GM19438 (cell line): Measurements from ENCODE around the gene LIG3.
"Not testable (repeated sequence)": the region's sequence is repeated elsewhere in the genome, so short reads cannot be mapped to it uniquely, and the experiment has no call there.

ENCODE experiments used
- ATAC-seq: cut with Tn5 transposase; IDR thresholded peaks from one replicate; pipeline ENCODE4 v1.9.1; 2021; ENCODE audit warnings: low read depth; ENCODE audit not compliant: unreplicated experiment

The LIG3 gene

DNA sequence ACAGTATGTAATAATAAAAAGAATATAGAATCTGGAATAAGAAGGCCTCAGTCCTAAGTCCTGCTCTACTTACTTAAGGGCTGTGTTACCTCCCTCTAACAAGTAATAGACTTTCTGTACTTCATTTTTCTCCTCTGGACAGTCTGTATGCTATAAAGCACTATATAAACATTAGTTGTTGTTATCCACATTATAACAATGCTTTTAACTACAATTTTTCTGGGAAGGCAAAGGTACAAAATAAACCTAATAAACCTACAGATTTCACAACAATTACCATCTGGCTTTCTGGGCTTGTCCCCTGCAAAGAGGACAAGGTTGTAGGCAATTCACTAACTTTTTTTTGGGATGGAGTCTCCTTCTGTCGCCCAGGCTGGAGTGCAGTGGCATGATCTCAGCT is 50.5 kb downstream of the LIG3 start:
- ATAC-seq: no peak

DNA sequence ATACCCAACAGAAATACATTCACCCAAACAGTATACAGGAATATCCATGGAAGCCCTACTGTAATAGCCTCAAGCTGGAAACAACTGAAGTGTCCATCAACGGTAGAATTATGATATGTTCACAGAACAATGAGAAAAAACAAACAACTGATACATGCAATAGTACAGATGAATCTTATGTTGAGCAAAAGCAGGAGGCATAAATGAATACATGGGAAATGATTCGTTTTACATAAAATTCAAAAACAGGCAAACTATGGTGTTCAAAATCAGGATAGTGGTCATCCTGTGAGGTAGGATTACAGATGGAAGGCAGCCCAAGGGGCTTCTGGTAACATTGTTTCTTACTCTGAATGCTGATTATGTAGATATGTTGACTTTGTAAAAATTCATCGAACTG is 58.1 kb downstream of the LIG3 start:
- ATAC-seq: no peak

DNA sequence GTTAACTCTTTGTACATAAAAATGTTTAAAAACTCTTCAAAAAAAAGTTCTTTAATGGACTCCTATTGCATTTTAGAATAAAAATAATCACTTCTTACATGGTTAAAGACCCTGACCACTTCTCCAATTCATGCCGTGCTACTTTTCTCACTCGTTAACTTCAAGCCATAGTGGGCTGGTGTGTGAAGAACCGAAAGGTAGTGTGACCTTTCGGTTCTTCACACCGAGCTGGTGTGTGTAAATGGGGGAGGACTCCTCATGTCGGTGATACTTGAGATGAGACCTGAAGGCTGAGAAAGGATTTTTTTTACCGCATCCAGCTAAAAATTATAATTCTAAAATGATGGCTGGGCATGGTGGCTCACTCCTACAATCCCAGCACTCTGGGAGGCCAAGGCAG is 61.1 kb downstream of the LIG3 start:
- ATAC-seq: no peak

DNA sequence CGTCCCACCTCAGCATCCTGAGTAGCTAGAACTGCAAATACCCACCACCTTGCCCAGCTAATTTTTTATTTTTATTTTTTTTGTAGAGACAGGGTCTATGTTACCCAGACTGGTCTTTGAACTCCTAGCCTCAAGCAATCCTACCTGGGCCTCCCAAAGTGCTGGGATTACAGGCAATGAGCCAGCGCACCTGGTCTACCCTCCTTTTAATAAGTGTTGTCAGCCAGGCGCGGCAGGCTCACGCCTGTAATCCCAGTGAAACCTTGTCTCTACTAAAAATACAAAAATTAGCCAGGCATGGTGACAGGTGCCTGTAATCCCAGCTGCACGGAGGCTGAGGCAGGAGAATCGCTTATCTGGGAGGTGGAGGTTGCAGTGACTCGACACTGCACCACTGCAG is 63.9 kb downstream of the LIG3 start:
- ATAC-seq: no peak

DNA sequence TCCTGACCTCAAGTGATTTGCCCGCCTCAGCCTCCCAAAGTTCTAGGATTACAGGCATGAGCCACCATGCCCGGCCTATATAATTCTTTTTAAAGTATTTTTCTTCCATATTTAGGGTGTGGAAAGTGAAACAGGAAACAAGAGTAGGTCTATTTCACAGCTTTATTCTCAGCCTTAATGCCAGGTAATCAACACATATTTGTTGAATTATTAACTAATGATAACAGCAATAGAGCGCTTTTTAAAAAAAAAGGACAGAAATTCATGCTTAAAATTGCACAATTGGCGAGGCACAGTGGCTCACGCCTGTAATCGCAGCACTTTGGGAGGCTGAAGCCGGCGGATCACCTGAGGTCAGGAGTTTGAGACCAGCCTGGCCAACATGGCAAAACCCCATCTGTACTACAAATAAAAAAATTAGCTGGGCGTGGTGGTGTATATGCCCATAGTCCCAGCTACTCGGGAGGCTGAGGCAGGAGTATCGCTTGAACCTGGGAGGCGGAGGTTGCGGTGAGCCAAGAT is 65.2 kb downstream of the LIG3 start:
- ATAC-seq: not testable (repeated sequence)

DNA sequence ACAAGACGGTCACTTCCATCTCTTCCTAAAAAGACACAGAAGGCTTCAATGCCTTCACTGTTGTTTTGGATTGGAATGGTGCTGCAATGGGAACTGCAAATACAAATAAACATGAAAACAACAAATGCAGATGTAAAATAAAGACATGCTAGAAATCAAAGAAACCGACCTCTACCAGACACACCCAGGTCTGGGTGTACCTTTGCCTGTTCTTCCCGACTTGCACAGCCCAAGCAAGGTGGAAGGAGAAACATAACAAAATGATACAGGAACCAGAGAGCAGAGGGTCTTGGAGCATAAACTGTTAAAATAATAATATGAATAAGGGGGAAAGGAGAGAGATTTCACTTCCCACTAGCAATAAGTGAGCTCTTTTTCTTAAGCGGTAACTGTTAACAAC is 65.9 kb downstream of the LIG3 start:
- ATAC-seq: no peak

DNA sequence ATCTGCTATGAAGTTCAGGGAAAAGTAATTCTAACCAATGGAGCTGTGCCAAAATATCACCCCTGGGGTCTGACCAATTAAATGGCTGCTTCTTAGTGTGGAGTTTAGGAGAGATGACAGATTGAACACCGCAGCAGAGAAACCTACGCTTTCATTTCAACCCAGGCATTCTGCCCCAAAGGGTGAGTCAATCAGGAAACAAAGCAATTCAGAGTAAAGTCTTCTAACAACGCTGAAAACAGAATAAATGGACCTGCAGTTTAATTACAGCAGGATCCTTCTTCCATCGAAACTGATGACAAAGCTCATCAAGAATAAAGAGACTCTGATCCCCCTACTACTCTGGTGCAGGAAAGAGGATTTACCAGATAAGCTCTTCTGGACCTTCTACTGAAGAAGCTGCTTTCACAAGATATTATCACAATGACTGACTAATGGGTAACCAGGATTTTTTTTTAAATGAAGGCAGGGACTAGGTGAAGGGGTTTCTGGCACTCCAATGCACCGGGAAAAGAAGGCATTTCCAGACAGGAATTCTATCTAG is 66.5 kb downstream of the LIG3 start:
- ATAC-seq: peak; percentile 56

DNA sequence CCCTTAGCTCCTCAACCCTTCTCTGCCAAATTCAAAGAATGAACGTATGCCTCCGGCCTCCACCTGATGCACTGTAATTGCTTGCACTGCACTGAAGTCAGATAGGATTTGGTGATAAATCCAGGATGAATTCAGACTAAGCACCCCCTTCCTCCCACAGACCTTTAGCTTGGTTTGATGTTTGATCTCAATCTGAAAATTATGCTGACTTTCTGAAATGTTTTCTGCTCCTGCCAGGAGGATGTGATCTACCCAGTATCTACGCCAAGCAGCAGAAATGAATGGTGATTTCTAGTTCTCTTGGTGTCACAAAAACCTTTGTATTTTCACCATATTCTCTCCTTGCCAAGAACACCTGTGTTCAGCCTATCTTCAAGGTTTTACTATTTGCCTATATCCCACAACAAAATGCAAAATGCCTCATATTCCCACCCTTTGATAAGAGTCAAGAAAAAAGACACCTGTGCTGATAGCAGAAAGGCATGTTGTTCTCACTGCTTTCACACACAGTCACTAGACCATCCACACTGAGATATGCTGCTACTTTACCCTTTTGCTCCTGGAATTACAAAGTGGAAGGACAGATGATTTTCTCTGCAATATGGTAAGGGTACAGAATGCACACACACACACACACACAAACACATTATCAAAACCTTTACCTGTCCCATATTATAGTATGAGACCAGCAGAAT is 68.5 kb downstream of the LIG3 start:
- no peak for ATAC-seq

DNA sequence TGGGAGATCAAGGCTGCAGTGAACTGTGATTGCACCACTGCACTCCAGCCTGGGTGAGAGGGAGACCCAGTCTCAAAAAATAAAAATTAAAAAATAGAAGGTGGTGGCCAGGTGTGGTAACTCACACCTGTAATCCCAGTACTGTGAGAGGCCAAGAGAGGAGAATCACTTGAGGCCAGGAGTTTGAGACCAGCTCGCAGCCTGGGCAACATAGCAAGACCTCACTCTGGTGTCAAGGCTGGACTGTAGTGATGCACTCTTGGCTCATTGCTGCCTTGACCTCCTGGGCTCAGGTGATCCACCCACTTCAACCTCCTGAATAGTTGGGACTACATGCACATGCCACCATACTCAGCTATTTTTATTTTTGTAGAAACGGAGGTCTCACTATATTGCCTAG is 69.9 kb downstream of the LIG3 start:
- no peak for ATAC-seq

DNA sequence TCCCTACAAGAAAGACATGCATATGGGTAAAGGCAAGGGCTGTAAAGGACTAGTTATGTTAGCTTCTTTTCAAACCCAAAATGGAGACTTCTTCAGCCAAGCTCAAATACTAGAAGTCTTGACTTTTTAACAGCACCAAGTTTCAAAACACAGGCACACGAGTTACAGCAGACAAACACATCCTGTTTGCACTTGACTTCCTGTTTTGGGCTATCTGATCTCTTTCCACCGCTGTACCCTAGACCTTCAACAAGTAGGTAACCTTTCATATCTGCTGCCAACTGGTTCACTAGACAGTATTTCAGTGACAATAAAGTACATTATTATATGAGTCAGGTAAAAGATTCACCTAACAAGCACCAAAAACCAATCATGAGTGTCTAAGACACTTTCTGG is 70.9 kb downstream of the LIG3 start:
- ATAC-seq: peak; percentile 47

DNA sequence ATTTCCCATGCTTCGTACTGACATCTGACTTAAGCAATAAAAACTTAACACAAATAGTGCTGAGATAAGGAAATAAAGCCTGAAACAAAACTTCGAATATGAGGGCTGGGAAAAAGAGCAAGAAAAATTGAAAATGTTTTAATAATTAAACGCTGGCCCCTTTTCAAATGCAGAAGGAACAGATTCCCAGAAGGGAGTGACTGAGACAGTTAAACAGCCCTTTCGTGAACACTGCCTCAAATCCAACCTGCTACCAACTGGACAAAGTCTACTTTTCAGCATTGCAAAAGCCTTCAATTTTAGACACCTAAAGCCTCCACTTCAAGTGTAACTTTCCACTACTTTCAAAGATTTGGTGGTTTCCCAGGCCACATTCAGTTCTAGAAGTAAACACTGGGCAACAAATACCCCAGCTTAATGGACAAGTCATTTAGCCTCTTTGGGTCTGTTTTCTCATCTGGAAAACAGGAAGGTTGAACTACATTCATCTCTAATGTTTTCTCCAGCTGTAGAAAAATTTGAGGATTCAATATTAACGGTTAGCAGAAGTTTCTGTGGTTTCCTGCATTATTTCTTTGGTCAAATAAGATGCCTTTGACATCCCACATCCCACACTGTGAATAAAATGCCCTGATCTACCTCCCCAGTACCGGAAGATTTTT is 71.4 kb downstream of the LIG3 start:
- ATAC-seq: no peak

DNA sequence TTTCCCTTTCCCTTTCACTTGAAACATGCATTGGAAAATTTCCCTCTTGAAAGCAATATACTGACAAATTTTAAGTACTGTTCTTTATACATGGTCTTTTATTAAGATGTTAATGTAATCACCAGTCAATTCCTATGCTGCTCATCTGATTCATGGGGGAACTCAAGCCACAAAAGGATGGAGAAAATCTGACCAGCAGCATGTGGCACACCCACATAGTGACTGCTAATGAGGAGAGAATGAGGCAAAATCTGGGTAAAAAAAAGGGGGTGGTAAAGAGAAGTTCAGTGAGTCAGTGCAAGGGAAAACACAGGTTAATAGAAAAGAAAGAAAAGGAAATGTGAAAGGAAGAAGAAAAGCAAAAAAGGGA is 71.9 kb downstream of the LIG3 start:
- no peak for ATAC-seq

DNA sequence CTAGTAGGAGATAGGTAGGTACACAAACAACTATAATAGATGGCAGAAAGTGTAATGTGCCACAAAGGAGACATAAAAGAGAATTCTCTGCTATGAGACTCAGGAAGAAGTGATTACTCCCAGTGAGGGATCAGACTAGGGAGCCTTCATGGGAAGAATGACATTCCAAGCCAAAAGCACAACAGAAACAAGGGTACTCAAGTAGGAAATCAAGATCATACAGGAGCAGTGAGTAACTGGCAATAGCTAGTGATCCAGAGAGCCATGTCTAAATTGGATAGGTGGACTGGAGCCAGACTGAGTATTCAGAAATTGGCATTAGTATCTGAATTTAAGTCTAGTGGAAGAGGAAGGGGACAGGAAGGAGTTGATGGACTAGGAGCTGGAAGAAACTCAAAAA is 72.5 kb downstream of the LIG3 start:
- ATAC-seq: no peak

DNA sequence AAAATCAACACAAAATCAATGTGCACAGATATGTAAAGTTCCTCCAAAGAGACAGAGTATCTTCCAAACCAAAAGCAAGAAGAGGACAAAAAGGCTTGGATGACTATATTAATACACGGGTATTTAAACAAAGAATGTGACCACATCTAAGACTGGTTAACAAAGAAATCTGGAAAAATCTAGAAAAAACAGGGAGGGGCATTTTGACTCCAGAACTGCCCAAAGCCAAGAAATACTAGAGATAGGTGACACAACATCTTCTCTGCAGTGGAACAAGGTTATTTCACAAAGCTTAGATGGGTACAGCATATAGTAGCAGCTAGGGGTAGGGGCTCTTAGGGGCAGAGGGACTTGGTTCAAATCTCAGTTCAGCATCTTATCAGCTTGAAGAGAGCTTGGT is 72.9 kb downstream of the LIG3 start:
- no peak for ATAC-seq

DNA sequence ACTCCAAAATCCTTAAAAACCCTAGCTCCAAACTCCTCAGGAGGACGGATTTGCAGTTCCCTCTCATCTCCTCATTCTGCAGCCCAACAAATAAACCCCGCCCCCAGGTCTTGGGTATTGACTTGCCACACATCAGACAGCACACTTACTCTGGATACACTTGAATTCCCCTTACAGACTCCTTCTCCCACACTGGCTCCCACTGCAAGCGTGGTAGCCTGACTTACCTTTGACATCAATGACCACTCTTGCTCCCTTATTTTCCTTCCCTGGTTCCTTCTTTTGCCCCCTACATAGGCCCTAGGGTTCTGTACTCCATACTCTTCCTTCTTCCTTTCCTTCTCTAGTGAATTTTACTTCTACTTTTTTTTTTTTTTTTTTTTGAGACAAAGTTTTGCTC is 75.7 kb downstream of the LIG3 start:
- no peak for ATAC-seq

DNA sequence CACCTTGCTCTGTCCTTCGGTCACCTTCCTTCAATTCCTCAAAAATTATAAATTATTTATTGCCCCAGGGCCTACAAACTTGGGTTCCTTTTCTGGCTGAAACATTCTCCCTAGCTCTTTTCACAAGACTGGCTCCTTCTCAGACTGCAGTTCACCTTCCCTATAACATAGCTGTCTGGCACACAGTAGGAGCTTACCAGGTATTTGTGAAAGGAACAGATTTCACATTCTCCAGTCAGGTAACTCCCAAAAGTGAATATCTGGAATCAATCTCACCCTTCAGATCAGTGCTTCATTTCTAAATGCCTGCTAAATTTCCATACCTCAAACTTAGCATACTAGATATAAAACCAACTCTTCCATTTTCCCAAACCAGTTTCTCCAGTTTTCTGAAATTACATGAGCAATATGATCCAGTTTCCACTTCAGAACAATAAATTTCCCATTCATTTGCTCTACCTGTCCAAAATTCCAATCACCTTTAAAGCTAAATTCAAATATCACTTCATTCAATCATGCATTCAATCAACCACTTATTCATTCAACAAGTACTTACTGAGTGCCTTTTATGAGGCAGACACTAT is 77.1 kb downstream of the LIG3 start:
- no peak for ATAC-seq
